ENCODE data around the gene LRRC8D.
"Not testable (repeated sequence)": the region's sequence is repeated elsewhere in the genome, so short reads cannot be mapped to it uniquely, and the experiment has no call there.

The LRRC8D gene

DNA sequence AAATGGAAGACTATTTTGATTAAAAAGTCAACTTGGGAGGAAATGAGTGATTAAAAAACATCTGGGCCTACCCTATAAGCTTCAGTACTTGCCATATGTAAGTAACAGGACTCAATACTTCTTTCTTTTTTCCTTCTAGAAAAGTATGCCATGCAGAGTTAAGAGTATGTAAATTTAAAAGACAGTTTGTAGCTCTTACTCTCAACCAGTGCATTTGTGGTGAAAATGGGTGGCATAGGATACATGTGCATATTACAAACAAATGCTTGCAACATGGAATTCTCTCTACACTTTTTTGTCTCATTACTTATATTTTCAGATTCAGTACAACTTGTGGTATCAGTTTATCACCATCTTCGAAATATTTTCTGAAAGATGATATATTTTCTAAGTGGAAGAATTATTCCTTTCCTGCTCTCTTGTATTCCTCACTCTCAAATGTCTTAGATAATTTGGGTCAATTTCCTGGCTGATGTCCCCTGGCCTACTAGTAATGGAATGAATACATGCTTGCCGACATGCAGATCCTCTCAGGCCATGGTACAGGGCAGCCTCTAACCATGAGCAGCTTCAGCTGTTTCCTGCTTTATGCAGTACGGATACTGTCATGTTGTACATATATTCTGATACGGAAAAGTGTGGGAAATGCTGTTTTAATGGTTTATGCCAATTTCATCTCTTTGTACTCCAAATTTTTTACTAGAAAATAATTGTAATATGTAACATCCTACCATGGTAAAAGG, 92.7 kb downstream of the LRRC8D start:
- DNase-seq (ENCODE audit: low spot score) = no peak

DNA sequence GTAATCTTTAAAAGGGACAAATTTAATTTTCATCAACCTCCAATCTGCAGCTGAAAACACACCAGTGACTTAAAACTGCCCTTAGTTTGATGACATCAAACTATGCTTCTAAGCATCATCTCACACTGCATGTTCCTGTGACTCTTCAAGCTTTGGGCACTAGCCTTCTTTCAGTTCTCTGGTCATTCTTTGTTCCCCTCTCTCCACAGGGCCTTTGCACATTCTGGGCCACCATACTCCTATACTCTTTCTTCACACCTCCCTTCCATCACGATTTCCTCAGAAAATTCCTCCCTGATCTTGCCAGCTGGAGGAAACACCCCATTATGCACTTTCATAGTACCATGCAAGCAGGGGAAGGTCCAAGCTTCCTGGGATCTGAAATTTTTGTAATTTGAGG, 96.5 kb downstream of the LRRC8D start:
- DNase-seq (ENCODE audit: low spot score) = no peak

DNA sequence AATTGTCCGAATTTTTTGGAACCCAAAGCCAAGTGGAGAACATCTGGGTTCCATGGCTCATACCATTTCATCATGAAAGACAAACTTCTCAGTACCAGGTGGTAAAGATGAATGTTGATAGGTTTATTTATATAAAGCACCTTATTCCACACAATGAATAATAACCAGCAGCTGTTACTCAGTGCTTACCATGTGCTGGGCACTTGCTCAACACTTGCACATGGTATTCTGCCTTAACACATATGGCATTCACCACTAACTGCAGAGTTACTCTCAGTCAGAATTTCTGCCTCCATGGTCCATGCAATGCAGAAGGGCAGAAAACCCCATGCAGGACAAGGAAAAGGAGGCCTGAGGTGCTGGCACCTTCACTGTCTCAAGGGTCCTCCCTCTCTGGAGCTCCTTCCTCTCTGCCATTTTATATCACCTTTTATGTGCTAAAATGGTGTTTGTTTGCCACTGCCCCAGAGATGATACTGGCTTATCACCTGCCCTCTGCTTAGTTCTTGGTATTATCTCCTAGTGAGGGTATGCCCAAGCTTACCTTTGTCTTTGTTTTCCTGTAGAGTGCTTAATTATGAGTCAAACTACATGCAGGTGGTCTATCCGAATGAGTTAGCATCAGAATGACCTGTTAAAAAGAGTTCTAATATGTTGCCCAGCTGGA, 97.4 kb downstream of the LRRC8D start:
- DNase-seq (ENCODE audit: low spot score) = no peak

DNA sequence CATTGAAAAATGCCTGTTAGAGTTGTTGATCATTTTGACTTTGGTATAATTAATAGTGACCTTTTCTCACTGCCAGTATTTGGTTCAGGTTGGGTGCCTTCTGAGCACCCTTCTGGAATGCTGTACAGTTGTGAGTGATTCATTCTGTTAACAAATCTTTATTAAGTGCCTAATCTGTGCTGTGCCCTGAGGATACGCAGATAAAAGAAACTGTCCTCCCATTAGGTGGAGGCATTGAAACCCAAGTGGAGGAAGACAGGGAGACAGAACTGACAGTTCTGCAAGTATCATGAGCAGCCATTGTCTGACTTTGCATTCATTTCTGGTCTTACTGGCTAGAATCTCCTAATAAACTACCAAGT, 97.9 kb downstream of the LRRC8D start:
- DNase-seq (ENCODE audit: low spot score) = no peak

DNA sequence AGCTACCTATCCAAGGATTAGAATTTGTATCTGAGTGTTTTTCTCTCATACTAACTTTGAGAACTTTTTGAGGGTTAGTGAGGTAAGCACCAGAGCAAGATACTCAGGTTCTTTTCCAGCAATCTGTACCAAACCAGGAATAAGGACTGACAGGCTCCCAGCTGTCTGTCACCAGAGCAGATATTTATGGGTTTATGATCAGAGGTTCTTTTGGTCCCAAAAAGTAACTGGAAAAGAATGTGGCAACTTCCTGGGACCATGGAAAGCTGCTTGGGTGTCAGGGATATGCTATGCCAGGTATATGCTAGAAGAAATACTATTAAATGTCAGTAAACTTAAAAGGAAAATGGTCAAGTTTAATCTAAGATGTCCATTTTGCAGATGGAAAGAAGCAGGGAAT, 98.3 kb downstream of the LRRC8D start:
- DNase-seq (ENCODE audit: low spot score) = no peak

DNA sequence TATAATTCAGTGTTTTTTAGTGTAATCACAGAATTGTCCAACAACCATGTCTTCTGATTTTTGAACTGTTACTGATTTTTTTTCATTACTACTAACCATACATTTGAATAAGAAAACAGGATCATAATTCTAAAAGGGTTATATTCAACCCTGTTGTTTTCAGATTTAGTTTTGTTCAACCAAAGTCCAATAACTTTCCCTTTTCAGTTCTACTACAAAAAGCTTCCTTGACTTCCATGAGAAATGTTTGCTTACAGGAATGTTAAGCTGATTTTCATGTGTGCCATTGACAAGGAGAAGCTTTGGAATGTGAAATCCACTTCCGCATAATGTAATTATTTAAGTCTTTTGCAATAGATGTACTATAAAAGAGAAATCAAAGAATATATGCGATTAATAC, 102.1 kb downstream of the LRRC8D start:
- no peak for DNase-seq (ENCODE audit: low spot score)

DNA sequence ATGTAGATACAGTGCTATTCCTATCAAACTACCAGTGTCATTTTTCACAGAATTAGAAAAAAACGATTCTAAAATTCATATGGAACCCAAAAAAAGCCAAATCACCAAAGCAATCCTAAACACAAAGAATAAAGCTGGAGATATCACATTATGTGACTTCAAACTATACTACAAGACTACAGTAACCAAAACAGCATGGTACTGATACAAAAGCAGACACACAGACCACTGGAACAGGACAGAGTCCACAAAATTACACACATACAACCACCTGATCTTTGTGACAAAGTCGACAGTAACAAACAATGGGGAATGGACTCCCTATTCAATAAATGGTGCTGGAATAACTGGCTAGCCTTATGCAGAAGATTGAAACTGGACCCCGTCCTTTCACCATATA, 102.7 kb downstream of the LRRC8D start:
- no peak for DNase-seq (ENCODE audit: low spot score)

DNA sequence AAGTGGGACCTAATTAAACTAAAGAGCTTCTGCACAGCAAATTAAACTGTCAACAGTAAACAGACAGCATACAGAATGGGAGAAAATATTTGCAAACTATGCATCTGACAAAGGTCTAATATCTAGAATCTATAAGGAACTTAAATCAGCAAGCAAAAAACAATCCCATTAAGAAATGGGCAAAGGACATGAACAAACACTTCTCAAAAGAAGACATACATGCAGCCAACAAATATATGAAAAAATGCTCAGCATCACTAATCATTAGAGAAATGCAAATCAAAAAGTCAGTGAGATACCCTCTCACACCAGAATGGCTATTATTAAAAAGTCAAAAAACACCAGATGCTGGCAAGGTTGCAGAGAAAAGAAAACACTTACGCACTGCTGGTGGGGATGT, 103.2 kb downstream of the LRRC8D start:
- DNase-seq (ENCODE audit: low spot score) = not testable (repeated sequence)

DNA sequence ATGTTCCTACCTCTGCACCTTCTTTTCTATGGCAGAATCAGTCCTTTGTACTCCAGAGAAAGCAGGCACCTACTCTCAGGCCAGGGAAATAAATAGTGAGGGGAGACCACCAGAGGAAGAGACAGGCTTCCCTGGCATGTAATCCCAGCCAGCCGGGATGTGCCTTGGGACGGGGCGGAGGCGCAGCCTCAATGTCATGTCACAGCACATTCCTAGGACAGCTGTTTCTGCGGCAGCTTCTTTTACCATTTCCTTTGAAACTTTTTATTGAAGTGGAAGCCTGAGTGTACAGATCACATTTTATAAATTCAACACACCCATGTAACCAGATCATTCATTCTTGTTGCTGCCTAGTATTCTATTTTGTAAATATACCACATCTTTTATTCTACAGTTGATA, 106.2 kb downstream of the LRRC8D start:
- no peak for DNase-seq (ENCODE audit: low spot score)

DNA sequence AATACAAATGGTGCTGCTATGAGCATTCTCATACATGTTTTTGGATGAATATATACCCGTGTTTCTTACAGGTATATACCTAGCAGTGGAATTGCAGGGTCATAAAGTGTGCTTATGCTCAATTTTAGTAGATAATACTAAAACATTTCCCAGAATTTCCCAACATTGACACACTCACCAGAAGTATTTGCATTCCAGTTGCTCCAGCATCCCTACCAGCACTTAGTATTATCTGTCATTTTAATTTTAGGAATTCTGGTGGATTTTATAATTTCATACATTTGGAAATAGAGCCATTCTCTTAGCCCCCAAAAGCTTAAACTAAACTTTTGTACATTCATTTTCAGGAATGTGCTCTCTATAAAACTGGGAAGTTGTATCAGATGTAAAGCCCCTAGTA, 106.6 kb downstream of the LRRC8D start:
- DNase-seq (ENCODE audit: low spot score) = no peak

DNA sequence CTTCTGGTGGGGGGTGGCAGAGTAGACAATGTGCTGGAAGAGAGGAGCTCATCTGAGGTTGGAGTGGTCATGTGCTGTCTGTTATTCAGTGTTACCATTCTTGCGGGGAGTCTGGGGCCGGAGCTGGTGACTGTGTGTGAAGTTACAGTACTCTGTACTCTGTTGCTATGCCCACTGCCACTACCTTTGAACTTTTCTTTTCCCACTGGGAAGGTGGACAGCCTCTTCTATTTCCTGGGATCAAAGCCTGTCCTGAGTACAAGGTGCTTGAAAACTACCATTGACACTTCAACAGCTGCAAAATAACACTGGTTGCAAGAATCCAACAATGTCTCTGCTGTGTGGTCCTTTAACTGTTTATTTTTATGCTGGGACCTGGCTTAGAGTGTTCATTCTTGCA, 107.7 kb downstream of the LRRC8D start:
- DNase-seq (ENCODE audit: low spot score) = no peak

DNA sequence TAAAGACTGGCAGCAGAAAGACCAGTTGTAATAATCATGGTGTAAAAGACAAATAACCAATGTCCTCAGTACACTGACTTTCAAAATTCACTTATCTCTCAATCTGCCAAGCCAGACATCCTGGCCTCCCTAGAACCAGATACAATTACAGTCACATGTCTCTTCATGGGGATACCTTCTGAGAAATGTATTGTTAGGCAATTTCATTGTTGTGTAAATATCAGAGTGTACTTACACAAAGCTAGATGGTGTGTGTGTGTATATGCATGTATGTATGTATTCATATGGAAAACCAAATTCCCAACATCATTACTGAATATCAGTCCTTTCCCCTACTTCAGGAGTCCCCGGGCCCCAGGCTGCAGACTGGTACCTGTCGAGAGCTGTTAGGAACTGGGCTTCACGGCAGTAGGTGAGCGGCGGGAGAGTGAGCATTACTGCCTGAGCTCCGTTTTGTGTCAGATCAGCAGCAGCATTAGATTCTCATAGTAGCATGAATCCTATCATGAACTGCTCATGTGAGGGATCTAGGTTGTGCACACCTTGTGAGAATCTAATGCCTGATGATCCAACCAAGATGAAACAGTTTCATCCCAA, 108.7 kb downstream of the LRRC8D start:
- no peak for DNase-seq (ENCODE audit: low spot score)

DNA sequence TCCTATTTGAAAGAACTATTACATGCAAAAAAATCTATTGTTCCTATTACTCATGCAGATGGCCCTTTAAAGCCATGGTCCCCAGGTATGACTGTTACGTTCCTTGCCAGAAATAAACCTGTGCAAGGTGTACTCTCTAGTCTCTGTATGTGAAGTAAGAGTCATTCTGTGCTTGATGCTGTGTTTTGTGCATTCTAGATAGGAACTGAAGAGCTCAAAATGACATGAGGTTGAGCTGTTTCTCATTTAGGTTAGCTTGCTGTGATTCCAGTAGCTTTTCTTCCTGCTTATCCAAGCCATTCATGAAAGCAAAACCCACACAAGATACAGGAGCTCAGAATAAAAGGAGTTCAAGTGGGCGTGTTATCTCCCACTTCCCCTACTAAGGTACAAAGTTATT, 109.7 kb downstream of the LRRC8D start:
- DNase-seq (ENCODE audit: low spot score) = no peak

DNA sequence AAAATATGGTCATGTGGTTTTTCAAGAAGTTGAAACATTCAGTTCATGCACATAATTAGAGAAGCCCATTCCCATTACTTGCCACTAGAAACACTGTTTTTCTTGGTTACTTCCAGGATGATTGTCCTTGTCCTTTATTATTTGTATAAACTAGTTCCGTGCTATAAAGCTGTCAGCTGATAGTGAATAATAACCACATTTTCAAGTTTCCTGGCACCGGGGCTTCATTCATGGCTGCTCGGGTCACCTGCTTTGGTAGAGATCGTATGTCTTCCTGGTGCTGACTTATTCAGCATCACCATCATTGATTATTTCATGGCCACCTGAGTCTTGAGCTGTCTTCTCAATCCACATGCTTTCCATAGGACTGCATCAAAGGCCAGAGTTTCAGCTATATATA, 111.1 kb downstream of the LRRC8D start:
- no peak for DNase-seq (ENCODE audit: low spot score)

DNA sequence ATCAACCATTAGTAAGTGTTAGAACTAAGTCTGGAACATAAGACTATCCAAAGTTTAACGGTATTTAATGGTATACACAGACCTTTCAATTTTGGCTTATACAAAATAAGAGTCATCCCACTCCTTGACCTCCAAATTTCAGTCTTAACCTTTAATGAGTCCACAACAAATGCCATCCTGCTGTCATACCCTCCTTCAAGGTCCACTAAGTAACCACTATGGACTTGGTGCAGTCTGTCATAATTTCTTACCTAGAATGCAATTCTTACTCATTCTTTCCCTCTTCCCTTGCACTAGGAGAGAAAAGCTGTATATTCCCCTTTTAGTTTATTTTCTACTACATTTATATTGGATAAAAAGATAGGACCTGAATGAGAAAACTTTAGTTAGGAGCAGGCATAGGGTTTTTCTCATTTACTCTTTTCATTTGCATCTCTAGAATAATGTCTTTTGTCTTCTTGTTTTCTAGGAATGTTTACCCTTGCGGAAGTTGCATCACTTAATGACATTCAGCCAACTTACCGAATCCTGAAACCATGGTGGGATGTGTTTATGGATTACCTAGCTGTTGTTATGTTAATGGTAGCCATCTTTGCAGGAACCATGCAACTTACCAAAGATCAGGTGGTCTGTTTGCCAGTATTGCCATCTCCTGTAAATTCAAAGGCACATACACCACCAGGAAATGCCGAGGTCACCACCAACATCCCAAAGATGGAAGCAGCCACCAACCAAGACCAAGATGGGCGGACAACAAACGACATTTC, 111.9 kb downstream of the LRRC8D start:
- DNase-seq (ENCODE audit: low spot score) = no peak

DNA sequence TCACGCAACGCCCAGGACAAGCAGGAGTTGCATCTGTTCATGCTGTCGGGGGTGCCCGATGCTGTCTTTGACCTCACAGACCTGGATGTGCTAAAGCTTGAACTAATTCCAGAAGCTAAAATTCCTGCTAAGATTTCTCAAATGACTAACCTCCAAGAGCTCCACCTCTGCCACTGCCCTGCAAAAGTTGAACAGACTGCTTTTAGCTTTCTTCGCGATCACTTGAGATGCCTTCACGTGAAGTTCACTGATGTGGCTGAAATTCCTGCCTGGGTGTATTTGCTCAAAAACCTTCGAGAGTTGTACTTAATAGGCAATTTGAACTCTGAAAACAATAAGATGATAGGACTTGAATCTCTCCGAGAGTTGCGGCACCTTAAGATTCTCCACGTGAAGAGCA, 113.6 kb downstream of the LRRC8D start:
- DNase-seq (ENCODE audit: low spot score) = no peak

DNA sequence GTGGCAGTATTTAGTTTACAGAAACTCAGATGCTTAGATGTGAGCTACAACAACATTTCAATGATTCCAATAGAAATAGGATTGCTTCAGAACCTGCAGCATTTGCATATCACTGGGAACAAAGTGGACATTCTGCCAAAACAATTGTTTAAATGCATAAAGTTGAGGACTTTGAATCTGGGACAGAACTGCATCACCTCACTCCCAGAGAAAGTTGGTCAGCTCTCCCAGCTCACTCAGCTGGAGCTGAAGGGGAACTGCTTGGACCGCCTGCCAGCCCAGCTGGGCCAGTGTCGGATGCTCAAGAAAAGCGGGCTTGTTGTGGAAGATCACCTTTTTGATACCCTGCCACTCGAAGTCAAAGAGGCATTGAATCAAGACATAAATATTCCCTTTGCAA, 114.4 kb downstream of the LRRC8D start:
- no peak for DNase-seq (ENCODE audit: low spot score)

DNA sequence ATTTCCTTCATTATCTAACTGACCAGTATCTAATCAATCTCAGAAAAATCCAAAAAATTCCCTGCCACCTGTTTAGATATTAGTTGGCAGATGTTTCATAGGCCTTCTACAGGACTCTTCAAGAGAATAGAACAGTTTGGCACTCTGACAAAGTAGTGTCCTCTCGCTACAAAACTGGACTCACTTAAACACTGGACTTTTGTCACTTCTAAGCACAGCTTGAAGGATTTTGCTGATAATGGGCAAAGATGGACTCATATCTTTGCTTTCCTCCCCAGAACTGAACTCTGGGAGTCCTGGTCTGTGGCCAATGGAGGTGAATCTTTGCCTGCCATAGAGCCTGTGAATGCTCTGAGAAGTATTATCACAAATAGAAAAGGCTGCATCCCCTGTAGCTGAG, 115.9 kb downstream of the LRRC8D start:
- no peak for DNase-seq (ENCODE audit: low spot score)

DNA sequence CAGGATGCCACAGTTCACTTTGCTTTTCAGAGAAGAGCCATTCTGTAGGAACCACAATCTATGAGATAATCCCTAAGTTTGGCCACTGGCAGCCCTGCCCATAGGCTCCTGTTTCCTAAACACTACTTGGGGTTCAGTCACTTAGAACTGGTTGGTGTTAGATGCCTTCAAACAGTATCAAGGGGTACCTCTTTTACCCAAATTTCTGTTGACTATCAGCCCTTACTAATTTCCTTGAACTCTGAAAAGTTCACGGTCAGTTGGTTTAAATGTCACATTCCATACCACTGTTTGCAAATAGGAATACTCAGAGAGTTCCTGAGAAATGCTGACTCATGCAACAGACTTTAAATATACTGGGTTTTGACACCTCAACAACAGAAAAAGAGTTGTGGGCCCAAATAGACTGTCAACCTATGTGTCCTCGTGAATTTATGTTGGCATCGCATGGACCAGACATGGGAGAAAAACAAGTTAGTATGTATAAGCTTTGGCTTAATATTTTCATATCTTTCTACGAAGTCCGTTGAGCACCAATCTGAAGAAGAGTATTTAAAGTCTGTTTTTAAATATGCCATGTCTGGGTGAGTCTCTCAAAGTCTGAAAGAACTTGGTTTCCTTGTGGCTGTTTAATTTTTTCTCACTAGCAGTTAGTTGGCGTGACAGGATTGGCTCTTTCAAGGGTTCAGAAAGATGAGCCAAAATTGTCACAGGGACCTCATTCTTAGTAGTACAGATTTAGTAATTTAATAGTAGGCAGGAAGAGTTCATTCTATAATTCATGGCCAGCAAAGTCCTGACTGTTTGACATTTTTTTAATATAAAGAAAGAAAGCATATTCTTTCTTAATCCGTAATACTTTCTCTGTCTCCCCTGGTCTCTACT, 117.6 kb downstream of the LRRC8D start:
- no peak for DNase-seq (ENCODE audit: low spot score)

DNA sequence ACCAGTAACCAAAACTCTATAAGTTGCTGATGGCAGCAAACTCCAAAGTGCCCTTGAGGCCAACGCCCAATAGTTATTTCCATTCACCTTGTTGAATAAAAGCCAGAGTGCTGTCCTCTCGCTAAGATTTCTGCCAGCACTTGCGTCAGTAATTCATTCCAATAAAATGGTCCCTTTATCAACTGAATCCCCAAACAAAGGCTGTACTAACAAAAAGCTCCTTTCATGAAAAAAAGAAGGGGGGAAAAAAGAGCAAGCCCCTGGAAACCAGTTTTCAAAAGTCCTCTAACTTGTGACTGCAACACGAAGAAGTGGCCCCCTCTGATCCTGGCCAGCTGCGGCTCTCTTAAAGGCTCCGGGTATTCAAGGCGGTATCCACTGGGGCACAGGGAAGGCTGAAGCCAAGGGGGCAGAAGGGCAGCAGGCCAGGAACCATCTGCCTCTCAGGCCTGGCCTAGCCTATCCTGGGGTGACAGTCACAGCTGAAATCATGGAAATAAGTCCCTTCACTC, 118.3 kb downstream of the LRRC8D start:
- no peak for DNase-seq (ENCODE audit: low spot score)

DNA sequence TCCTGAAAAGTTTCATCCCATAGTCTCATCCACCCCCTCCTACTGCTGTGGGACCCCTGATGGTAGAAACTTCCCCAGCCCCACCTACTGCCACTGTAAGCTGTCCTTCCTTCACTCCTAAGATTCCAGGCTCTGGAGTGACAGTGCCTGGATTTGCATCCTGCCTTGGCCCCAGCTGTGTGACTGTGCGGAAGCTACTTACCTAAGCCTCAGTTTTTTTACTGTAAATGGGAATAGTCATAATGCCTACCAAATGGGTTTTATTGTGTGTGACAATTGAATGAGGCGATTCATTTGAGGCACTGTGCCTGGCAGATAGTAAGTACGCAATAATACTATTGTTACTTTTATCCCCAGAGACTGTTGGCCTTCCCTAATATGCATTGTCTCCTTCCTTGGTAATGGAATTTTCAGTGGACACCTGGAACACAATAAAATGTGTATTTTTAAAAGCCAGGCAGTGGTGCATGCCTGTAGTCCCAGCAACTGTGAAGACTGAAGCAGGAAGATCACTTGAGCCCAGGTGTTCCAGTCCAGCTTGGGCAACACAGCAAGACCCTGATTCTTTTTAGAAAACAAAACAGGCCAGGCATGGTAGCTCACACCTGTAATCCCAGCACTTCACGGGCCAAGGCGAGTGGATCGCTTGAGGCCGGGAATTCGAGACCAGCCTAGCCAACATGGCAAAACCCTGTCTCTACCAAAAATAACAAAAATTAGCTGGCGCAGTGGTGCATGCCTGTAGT, 119.0 kb downstream of the LRRC8D start:
- DNase-seq (ENCODE audit: low spot score) = no peak

Data from HuH-7.5 (cell line).